Peyer's patch (tissue), 4 donors: ENCODE measurements around the gene CARHSP1. TPM values are rescaled to one million over a fixed set of nuclear protein-coding genes. Genes with fewer than 3 reads are reported as not detected.
A peak's percentile ranks its signal among the peaks of the same experiment; 100 is the strongest.

Experiments used
- DNase-seq, 3 donors: peaks; one replicate each; pipeline ENCODE4 v3.0.0-alpha.2; 2017 to 2019
- H3K27ac ChIP-seq, 4 donors: fragments of 200-600 bp; sonication (generic); one replicate each; pipeline ENCODE4 v1.5.1; 2016 to 2019
- H3K27me3 ChIP-seq, 2 donors: fragments of 200-600 bp; sonication (generic); one replicate each; pipeline ENCODE4 v1.5.1; 2019
- H3K36me3 ChIP-seq, 3 donors: fragments of 200-600 bp; sonication (generic); one replicate each; pipeline ENCODE4 v1.5.1; 2016 to 2019
- H3K4me1 ChIP-seq, 4 donors: fragments of 200-600 bp; sonication (generic); one replicate each; pipeline ENCODE4 v1.5.1; 2016 to 2019
- H3K4me3 ChIP-seq, 4 donors: fragments of 200-600 bp; sonication (generic); 1 replicate in 3 of 4; 2 replicates in 1 of 4; pipeline ENCODE4 v1.5.1; 2016 to 2019; ENCODE audit warnings: mild to moderate bottlenecking in 1 of 4
- H3K9me3 ChIP-seq, 4 donors: fragments of 200-600 bp; sonication (generic); one replicate each; pipeline ENCODE4 v1.5.1; 2016 to 2019; ENCODE audit warnings: mild to moderate bottlenecking in 1 of 4
- CTCF ChIP-seq, 6 experiments: fragments of 450-650 bp in 4 of 6; fragments of 200-600 bp in 2 of 6; sonication (generic) in 1 of 6; IDR thresholded peaks; one replicate each; pipeline ENCODE4 v1.5.1; 2017 to 2019; ENCODE audit warnings: antibody characterized with exemption in 6 of 6, mild to moderate bottlenecking in 3 of 6, moderate library complexity in 1 of 6
- POLR2A ChIP-seq, 2 donors: fragments of 450-650 bp; IDR thresholded peaks; one replicate each; pipeline ENCODE4 v1.5.1; 2017; ENCODE audit warnings: antibody characterized with exemption in 2 of 2, mild to moderate bottlenecking in 2 of 2, moderate library complexity in 2 of 2
- total RNA-seq, 4 donors: library from RNA; depleted of rRNA; stranded (reverse); fragments of >200 nt; gene quantifications; one replicate each; pipeline ENCODE4 v1.1.0, GENCODE V29; 2016

The CARHSP1 gene
- total RNA-seq, 4 donors from 2014 or later = 35.4 to 102 (median 52.4) TPM

GRCh38 chr16:8905168-8905762, 36.5 kb upstream of the CARHSP1 start:
- Histone ChIP-seq H3K4me1 (peaks cover 0 to 16% (median 0%) of the 10 kb centered on the region in 4 donors), H3K36me3 (peaks cover 0 to 100% (median 0%) of the 10 kb centered on the region in 3 donors), H3K27ac (no peak overlapping the region), H3K27me3 (no peaks in the 10 kb centered on the region), H3K9me3 (no peaks in the 10 kb centered on the region), H3K4me3 (no peak overlapping the region)
- TF ChIP-seq POLR2A (IDR thresholded peaks at IDR 0.05) = no peak
- TF ChIP-seq CTCF (IDR thresholded peaks at IDR 0.05) = peak in 4 of 6 experiments; percentile 35 to 66 (median 53)
- DNase-seq = no peak

DNA sequence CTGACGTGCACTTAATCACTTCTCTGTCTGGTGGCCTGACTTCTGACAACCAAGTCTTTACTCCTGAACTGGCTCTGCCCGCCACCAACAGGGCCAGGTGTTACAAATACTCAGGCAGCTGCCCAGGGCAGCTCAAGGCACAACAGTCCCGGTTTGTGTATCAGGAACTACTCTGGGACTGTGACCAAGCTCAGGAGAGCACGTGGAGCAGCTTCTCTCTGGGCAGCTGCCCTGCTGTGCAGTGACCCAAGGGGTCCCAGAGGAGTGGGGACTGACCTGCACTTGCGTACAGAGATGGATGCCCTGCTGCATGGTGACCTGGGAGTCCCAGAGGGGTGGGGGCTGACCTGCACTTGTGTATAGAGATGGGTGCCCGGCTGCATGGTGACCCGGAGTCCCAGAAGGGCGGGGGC, 35.2 kb upstream of the CARHSP1 start:
- no peaks in the 10 kb centered on the region for H3K27me3 ChIP-seq
- peaks cover 0 to 100% (median 0%) of the 10 kb centered on the region in 3 donors for H3K36me3 ChIP-seq
- TF ChIP-seq CTCF (IDR thresholded peaks at IDR 0.05) (no peak), POLR2A (IDR thresholded peaks at IDR 0.05) (no peak)

DNA sequence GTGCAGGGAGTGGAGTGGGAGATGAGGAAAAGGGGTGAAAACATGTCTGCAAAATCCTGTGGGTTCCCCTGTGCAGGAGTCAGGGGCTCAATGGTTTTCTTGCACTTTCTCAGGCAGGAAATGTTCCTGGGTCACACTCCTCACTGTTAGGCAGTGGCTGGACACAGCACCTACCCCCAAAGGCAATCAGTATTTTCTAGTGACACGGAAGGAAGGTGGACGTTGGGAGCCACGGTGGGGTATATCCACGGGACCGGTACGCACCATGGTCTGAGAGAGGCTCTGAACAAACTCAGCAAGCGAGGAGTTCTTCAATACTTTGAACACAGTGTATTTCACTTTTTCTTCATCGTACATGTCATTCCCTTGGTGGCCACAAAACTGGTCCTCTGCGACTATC, 34.2 kb upstream of the CARHSP1 start:
- no peaks in the 10 kb centered on the region for H3K9me3 ChIP-seq
- H3K36me3 ChIP-seq = peaks cover 0 to 100% (median 0%) of the 10 kb centered on the region in 3 donors
- DNase-seq = no peak
- no peaks in the 10 kb centered on the region for H3K4me1 ChIP-seq
- no peak overlapping the region for H3K27ac ChIP-seq
- TF ChIP-seq CTCF (IDR thresholded peaks at IDR 0.05) (peak in 1 of 6 experiments; percentile 8), POLR2A (IDR thresholded peaks at IDR 0.05) (no peak)
- H3K27me3 ChIP-seq = no peaks in the 10 kb centered on the region
- no peak overlapping the region for H3K4me3 ChIP-seq

More for the DNA sequence above, 35.2 kb upstream of the CARHSP1 start:
- Histone ChIP-seq H3K27ac (no peak overlapping the region), H3K4me1 (peaks cover 0 to 7% (median 0%) of the 10 kb centered on the region in 4 donors), H3K9me3 (no peaks in the 10 kb centered on the region), H3K4me3 (no peak overlapping the region)
- DNase-seq = no peak

- Histone ChIP-seq H3K36me3 (peaks cover 0 to 100% (median 0%) of the 10 kb centered on the region in 3 donors), H3K27me3 (no peaks in the 10 kb centered on the region), H3K27ac (no peak overlapping the region), H3K4me1 (no peaks in the 10 kb centered on the region), H3K9me3 (no peaks in the 10 kb centered on the region), H3K4me3 (no peak overlapping the region)
- TF ChIP-seq CTCF (IDR thresholded peaks at IDR 0.05) (no peak), POLR2A (IDR thresholded peaks at IDR 0.05) (no peak)
- no peak for DNase-seq
Observed at GRCh38 chr16:8901320-8901861, 32.6 kb upstream of the CARHSP1 start.

DNA sequence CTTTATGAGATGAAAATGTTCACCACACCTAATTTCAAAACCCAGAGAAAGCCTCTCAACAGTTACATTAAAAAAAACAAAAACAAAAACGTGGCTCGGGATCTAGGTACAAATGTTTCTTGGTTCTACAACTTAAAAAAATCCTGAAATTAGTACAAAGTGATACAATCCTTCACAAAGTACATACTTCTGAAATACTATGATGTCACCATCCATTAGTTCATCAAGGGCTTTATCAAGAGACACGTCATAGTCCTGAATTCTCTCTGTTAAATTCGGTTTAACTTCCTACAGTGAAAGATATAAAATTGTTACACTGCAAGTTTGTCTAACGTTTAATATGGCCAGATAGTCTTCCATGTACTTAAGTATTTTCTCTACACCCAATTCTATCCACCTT, 31.5 kb upstream of the CARHSP1 start:
- Histone ChIP-seq H3K9me3 (no peaks in the 10 kb centered on the region), H3K27ac (no peak overlapping the region), H3K4me1 (no peaks in the 10 kb centered on the region), H3K36me3 (peaks cover 0 to 99% (median 0%) of the 10 kb centered on the region in 3 donors), H3K4me3 (no peak overlapping the region), H3K27me3 (no peaks in the 10 kb centered on the region)
- DNase-seq = no peak
- TF ChIP-seq POLR2A (IDR thresholded peaks at IDR 0.05) = no peak
- TF ChIP-seq CTCF (IDR thresholded peaks at IDR 0.05) = no peak
